ENCODE results near the gene APLNR. TPM values are rescaled to one million over a fixed set of nuclear protein-coding genes. Genes with fewer than 3 reads are reported as not detected.

APLNR gene
- polyA plus RNA-seq, 1 of the 3 experiments (the other 2 are of a cell fraction), result 0.03 TPM

DNA sequence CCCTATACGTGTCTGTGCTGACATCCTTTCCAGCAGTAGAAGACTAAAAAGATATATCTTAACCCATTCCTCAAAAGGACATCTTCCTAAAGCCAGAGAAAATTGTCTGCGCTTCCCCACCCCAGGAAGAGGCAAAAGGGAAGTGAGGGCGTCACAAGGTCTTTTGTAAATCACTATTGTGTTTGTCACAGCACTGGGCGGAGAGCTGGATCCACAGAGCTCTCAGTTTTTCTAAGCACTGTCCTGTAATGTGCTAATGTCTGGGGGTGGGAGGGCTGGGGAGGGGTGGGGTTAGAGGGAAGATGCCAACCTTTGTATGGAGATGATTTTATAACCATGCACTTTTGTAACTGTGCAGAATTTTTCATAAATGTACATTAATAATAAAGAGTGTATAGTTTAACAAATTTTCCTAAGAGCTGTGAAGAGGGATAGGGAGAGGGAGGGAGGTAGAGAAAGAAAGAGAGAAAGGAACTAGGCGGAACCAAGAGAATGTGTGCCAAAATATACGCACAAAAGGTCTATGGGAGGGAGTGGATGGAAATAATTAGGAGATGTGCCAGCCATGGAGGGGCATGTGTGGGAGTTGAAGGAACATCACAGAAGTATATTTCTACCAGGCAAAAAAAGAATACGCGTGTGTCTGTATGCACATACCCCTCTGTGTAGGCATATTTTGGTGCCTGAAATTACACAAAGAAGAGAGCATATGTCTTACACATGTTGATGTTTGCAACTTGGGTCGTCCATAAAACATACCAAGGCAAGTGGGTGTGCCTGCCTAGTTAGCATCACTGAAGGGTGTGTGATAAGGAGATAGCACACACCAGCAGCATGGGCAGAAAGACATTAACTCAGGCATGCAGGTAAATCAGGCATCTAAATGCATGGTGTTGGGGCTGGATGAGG lies 45.5 kb downstream of the APLNR start (continued):
- TF ChIP-seq, protein P1, sequence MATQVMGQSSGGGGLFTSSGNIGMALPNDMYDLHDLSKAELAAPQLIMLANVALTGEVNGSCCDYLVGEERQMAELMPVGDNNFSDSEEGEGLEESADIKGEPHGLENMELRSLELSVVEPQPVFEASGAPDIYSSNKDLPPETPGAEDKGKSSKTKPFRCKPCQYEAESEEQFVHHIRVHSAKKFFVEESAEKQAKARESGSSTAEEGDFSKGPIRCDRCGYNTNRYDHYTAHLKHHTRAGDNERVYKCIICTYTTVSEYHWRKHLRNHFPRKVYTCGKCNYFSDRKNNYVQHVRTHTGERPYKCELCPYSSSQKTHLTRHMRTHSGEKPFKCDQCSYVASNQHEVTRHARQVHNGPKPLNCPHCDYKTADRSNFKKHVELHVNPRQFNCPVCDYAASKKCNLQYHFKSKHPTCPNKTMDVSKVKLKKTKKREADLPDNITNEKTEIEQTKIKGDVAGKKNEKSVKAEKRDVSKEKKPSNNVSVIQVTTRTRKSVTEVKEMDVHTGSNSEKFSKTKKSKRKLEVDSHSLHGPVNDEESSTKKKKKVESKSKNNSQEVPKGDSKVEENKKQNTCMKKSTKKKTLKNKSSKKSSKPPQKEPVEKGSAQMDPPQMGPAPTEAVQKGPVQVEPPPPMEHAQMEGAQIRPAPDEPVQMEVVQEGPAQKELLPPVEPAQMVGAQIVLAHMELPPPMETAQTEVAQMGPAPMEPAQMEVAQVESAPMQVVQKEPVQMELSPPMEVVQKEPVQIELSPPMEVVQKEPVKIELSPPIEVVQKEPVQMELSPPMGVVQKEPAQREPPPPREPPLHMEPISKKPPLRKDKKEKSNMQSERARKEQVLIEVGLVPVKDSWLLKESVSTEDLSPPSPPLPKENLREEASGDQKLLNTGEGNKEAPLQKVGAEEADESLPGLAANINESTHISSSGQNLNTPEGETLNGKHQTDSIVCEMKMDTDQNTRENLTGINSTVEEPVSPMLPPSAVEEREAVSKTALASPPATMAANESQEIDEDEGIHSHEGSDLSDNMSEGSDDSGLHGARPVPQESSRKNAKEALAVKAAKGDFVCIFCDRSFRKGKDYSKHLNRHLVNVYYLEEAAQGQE (IDR thresholded peaks at IDR 0.05; ENCODE audit: low read depth, low read length), result no peak
- TF ChIP-seq, protein P2, sequence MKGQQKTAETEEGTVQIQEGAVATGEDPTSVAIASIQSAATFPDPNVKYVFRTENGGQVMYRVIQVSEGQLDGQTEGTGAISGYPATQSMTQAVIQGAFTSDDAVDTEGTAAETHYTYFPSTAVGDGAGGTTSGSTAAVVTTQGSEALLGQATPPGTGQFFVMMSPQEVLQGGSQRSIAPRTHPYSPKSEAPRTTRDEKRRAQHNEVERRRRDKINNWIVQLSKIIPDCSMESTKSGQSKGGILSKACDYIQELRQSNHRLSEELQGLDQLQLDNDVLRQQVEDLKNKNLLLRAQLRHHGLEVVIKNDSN (IDR thresholded peaks at IDR 0.05; ENCODE audit: borderline replicate concordance, low read depth), result no peak
- TF ChIP-seq, protein P3, sequence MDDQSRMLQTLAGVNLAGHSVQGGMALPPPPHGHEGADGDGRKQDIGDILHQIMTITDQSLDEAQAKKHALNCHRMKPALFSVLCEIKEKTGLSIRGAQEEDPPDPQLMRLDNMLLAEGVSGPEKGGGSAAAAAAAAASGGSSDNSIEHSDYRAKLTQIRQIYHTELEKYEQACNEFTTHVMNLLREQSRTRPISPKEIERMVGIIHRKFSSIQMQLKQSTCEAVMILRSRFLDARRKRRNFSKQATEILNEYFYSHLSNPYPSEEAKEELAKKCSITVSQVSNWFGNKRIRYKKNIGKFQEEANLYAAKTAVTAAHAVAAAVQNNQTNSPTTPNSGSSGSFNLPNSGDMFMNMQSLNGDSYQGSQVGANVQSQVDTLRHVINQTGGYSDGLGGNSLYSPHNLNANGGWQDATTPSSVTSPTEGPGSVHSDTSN (IDR thresholded peaks at IDR 0.05), result no peak
- TF ChIP-seq TEAD4 (IDR thresholded peaks at IDR 0.05; ENCODE audit: borderline replicate concordance, insufficient read depth), result no peak
- TF ChIP-seq POLR2AphosphoS5 (IDR thresholded peaks at IDR 0.05; ENCODE audit: low read depth, low read length), result no peak
- no peak for TF ChIP-seq EZH2phosphoT487 (IDR thresholded peaks at IDR 0.05; ENCODE audit: borderline replicate concordance, low read depth)
- TF ChIP-seq FOXM1 (IDR thresholded peaks at IDR 0.05; ENCODE audit: low read depth), result no peak
- no peak for TF ChIP-seq TCF12 (IDR thresholded peaks at IDR 0.05)

DNA sequence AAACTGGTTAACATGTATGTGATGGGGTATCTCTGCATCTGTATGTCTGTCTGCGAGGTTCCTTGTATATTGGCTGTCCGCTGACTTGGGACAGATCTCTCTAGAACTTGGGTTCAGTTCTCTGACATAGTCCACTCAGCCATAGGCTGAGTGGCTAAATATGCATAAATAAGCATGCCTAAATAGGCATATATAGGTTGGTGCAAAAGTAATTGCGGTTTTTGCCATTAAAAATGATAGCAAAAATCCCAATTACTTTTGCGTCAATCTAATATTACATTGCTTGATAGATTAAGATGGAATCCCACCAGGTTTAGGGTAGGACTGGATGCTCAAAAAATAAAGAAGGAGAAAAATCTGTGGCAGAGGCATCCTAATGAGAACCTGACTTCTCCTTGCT lies 46.5 kb downstream of the APLNR start:
- H3K27me3 ChIP-seq (ENCODE audit: insufficient read depth), result no peaks in the 10 kb centered on the region
- no peaks in the 10 kb centered on the region for H3K79me2 ChIP-seq (ENCODE audit: insufficient read depth)
- ChIA-PET POLR2A (no interaction called here), CTCF (interaction anchor here (1.7 kb wide), 1 partner anchor 13 kb away, joined by 5 read pairs; no protein-coding TSS in a partner anchor)
- no peak overlapping the region for H3K9ac ChIP-seq
- no peak overlapping the region for H2AFZ ChIP-seq (ENCODE audit: low read depth)
- no peaks in the 10 kb centered on the region for H3K9me3 ChIP-seq
- WGBS (ENCODE audit: low lambda C conversion rate), result 72% methylated on average over 4 of the region's 4 CpGs
- no peaks in the 10 kb centered on the region for H4K20me1 ChIP-seq (ENCODE audit: insufficient read depth)
- H3K4me1 ChIP-seq (ENCODE audit: control insufficient read depth in 1 of 2, insufficient read depth in 2 of 2, low read depth in 1 of 2, low read length in 1 of 2), result no peaks in the 10 kb centered on the region; a peak in 1 of 4 replicates
- no peaks in the 10 kb centered on the region for H3F3A ChIP-seq (replicated peaks; ENCODE audit: insufficient read depth)
- H3K4me3 ChIP-seq (ENCODE audit: low read depth in 2 of 2, low read length in 1 of 2), result no peak overlapping the region
- H3K9me2 ChIP-seq, result no peaks in the 10 kb centered on the region
- no peak for TF ChIP-seq MEF2A (IDR thresholded peaks at IDR 0.05; ENCODE audit: borderline replicate concordance, low read depth)
- no peak for TF ChIP-seq TAF1 (IDR thresholded peaks at IDR 0.05; ENCODE audit: borderline replicate concordance, low read depth, low read length)
- TF ChIP-seq RXRA (IDR thresholded peaks at IDR 0.05; ENCODE audit: borderline replicate concordance, low read depth), result no peak
- TF ChIP-seq ELF1 (IDR thresholded peaks at IDR 0.05), result no peak
- TF ChIP-seq CHD2 (IDR thresholded peaks at IDR 0.05; ENCODE audit: low read length, partially characterized antibody), result no peak
- TF ChIP-seq EZH2phosphoT487 (IDR thresholded peaks at IDR 0.05; ENCODE audit: borderline replicate concordance, low read depth), result no peak
- no peak for TF ChIP-seq MXI1 (IDR thresholded peaks at IDR 0.05; ENCODE audit: low read depth, low read length)
- TF ChIP-seq, protein P4, sequence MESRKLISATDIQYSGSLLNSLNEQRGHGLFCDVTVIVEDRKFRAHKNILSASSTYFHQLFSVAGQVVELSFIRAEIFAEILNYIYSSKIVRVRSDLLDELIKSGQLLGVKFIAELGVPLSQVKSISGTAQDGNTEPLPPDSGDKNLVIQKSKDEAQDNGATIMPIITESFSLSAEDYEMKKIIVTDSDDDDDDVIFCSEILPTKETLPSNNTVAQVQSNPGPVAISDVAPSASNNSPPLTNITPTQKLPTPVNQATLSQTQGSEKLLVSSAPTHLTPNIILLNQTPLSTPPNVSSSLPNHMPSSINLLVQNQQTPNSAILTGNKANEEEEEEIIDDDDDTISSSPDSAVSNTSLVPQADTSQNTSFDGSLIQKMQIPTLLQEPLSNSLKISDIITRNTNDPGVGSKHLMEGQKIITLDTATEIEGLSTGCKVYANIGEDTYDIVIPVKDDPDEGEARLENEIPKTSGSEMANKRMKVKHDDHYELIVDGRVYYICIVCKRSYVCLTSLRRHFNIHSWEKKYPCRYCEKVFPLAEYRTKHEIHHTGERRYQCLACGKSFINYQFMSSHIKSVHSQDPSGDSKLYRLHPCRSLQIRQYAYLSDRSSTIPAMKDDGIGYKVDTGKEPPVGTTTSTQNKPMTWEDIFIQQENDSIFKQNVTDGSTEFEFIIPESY (IDR thresholded peaks at IDR 0.05; ENCODE audit: borderline replicate concordance, low read depth), result no peak
- no peak for TF ChIP-seq TCF12 (IDR thresholded peaks at IDR 0.05)
- TF ChIP-seq FOSL2 (IDR thresholded peaks at IDR 0.05; ENCODE audit: borderline replicate concordance, low read depth), result no peak
- no peak for TF ChIP-seq TEAD4 (IDR thresholded peaks at IDR 0.05; ENCODE audit: borderline replicate concordance, insufficient read depth)
- no peak for TF ChIP-seq SIN3A (IDR thresholded peaks at IDR 0.05; ENCODE audit: borderline replicate concordance, low read depth, low read length)
- no peak for TF ChIP-seq YY1 (IDR thresholded peaks at IDR 0.05; ENCODE audit: low read depth)
- TF ChIP-seq, protein P5, sequence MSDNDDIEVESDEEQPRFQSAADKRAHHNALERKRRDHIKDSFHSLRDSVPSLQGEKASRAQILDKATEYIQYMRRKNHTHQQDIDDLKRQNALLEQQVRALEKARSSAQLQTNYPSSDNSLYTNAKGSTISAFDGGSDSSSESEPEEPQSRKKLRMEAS (IDR thresholded peaks at IDR 0.05; ENCODE audit: low read depth), result no peak
- no peak for TF ChIP-seq NRF1 (IDR thresholded peaks at IDR 0.05; ENCODE audit: low read depth, low read length)
- no peak for TF ChIP-seq FOXM1 (IDR thresholded peaks at IDR 0.05; ENCODE audit: low read depth)
- TF ChIP-seq, protein P6, sequence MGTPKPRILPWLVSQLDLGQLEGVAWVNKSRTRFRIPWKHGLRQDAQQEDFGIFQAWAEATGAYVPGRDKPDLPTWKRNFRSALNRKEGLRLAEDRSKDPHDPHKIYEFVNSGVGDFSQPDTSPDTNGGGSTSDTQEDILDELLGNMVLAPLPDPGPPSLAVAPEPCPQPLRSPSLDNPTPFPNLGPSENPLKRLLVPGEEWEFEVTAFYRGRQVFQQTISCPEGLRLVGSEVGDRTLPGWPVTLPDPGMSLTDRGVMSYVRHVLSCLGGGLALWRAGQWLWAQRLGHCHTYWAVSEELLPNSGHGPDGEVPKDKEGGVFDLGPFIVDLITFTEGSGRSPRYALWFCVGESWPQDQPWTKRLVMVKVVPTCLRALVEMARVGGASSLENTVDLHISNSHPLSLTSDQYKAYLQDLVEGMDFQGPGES (IDR thresholded peaks at IDR 0.05; ENCODE audit: low read depth, low read length), result no peak
- H3K4me2 ChIP-seq, result no peak overlapping the region
- H3K36me3 ChIP-seq (replicated peaks in 1 of 2; ENCODE audit: control insufficient read depth in 1 of 2, insufficient read depth in 2 of 2, low read length in 1 of 2), result no peaks in the 10 kb centered on the region
- DNase-seq, result no peak
- no peak overlapping the region for H3K27ac ChIP-seq (ENCODE audit: low read depth in 2 of 2, low read length in 1 of 2)
